Skeletal muscle satellite cell (primary cell): ENCODE results near the gene POTEB. TPM values are rescaled to one million over a fixed set of nuclear protein-coding genes. Genes with fewer than 3 reads are reported as not detected.
"Not testable (repeated sequence)": the region's sequence is repeated elsewhere in the genome, so short reads cannot be mapped to it uniquely, and the experiment has no call there.

ENCODE experiments used
- H3K27me3 ChIP-seq: 2 replicates; pipeline ENCODE4 v1.7.0; 2013; ENCODE audit warnings: low read length; ENCODE audit not compliant: control insufficient read depth, insufficient read depth
- H3K36me3 ChIP-seq: 2 replicates; pipeline ENCODE4 v1.7.0; 2013; ENCODE audit warnings: mild to moderate bottlenecking, control low read depth, low read length; ENCODE audit not compliant: insufficient read depth
- H3K4me1 ChIP-seq: 2 replicates; pipeline ENCODE4 v1.7.0; 2013; ENCODE audit warnings: low read length; ENCODE audit not compliant: control insufficient read depth, insufficient read depth
- H3K4me2 ChIP-seq: 2 replicates; pipeline ENCODE4 v1.7.0; 2013; ENCODE audit warnings: mild to moderate bottlenecking, low read length
- H3K4me3 ChIP-seq: 2 replicates; pipeline ENCODE4 v1.7.0; 2013; ENCODE audit warnings: low read length
- H3K9ac ChIP-seq: 2 replicates; pipeline ENCODE4 v1.7.0; 2013; ENCODE audit warnings: mild to moderate bottlenecking, low read depth, low read length, moderate library complexity
- H3K9me3 ChIP-seq: replicated peaks from 2 replicates; pipeline ENCODE4 v1.7.0; 2013; ENCODE audit warnings: mild to moderate bottlenecking, control low read depth, low read length
- small RNA-seq: library from RNA; depleted of rRNA; stranded (forward); fragments of <200 nt; gene quantifications from one replicate; pipeline ENCODE3, GENCODE V24; 2012
- total RNA-seq: library from RNA; depleted of rRNA; stranded (reverse); fragments of >200 nt; gene quantifications from 2 replicates; pipeline ENCODE4 v1.2.3, GENCODE V29; 2012; rRNA removed

POTEB gene
- total RNA-seq = not detected in 2 replicates

DNA sequence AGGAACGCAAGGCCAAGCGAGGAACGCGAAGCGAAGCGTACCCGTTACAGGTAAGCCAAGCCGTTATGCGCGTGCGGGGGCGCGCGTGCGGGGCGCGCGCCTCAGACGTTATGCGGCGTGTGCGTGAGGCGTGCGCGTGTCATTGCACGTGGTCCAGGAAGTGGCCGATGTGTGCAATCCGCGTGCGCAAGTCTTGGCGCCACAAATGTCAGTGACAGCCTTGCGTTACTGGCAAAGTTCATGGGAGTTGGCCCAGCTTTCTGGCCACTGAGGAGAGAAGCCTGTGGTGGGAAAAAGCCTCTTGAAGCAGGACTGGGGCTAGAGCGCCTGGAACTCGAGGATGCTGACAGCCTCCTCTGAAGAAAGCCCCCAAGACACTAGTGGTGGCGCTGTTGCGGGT lies at the start of gene POTEB:
POTEB (minus strand) TSS at position 101 of the 400 bp plus-strand sequence. CDS start 489 bp downstream, outside the sequence.
- H3K4me2 ChIP-seq, H3K4me1 ChIP-seq, H3K9ac ChIP-seq, H3K9me3 ChIP-seq, H3K27me3 ChIP-seq, H3K4me3 ChIP-seq, H3K36me3 ChIP-seq: not testable (repeated sequence)

DNA sequence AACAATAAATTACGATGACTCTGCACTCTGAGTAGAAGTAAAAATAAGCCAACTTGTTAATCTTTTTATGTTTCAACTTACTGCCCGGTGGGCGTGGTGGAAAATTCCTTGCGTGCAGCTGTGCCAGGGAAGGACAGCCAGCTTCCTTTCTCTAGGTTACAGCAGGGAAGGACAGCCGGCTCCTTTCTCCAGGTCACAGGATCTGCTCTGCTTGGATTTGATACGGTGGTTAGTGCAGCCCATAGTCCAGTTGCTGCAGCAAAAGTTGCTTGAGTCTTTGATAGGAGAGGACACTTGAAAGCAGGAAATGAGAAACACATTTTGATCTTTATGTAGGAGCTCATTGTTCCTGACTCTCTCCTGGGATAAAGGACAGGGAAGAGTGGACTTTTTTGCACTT lies 13.4 kb upstream of the POTEB start:
- H3K27me3 ChIP-seq, H3K4me3 ChIP-seq, H3K4me1 ChIP-seq, H3K4me2 ChIP-seq, H3K9me3 ChIP-seq, H3K9ac ChIP-seq, H3K36me3 ChIP-seq: not testable (repeated sequence)

DNA sequence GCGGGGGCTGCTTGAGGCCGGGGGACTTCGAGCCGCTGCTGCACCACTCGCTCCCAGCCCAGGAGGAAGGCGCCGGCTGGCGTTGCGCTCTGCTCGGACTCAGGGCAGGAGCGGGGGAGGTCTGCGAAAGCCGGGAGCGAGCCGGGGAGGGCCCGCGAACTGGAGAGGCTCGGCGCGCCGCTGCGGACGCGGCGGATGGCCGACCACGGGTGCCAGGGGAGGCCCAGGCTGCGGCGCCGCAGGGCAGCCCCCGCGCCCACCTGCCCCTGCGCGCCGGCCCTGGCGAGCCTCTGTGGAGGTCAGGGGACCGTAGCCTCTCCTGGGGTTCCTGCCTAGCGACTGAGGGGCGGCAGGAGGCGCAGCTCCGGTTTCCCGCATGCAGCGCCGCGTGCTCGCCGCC lies 12.0 kb upstream of the POTEB start:
- H3K4me2 ChIP-seq, H3K4me1 ChIP-seq, H3K27me3 ChIP-seq, H3K36me3 ChIP-seq, H3K9ac ChIP-seq, H3K4me3 ChIP-seq, H3K9me3 ChIP-seq: not testable (repeated sequence)

DNA sequence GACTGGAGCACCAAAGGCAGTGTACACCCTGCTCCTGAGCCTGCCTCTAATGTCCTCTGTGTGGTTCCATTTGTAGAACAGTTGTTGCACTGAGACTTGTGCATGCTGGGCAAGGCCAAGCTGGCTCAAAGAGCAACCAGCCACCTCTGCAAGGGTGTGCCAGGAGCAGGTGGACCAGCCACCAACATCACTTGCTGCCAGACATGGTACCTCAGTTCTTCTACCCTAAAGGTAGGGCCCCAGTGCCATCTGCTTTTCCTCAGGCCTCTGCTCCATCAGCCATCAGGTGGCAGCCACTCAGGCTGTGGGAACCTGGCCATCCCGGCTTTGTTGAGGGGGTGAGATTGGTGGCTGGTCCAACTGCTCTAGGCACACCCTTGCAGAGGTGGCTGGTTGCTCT lies 38.7 kb downstream of the POTEB start:
- not testable (repeated sequence) for H3K4me2 ChIP-seq, H3K4me3 ChIP-seq, H3K4me1 ChIP-seq, H3K36me3 ChIP-seq, H3K27me3 ChIP-seq, H3K9ac ChIP-seq, H3K9me3 ChIP-seq

Small RNA genes within 50 kb of the gene (small RNA-seq; reads per million reads assigned to genes)
- gene MIR3118-4 (not detected), gene RNU6-631P (not detected)
